ENCODE data around the gene SMYD4. TPM values are rescaled to one million over a fixed set of nuclear protein-coding genes. Genes with fewer than 3 reads are reported as not detected.
A peak's percentile ranks its signal among the peaks of the same experiment; 100 is the strongest.
"Not testable (repeated sequence)": the region's sequence is repeated elsewhere in the genome, so short reads cannot be mapped to it uniquely, and the experiment has no call there.

Gene SMYD4
- total and polyA plus RNA-seq, 9 of the 15 experiments (the other 6 are each of a cell fraction or from before 2014, with no cell fraction given), result 1.3 to 10.2 (median 6.7) TPM

DNA sequence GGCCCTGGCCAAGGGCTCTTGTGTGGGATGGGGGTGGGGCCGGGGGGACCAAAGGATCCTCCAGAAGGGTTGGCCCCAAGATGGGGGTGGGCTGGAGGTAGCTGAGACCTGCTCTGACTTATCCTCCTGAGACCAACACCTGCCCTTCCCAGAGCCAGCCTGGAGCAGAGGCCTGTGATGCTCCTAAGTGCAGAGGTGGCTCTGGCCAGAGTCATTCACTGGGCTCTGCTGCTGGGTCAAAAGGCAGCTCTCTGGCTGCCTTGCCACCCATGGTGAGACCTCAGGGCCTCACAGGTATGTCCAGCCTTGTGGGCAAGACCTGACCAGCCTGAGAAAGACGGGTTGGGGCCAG lies 86.6 kb downstream of the SMYD4 start (continued):
- TF ChIP-seq ZNF398 (CRISPR knock-in tag; IDR thresholded peaks at IDR 0.05), result no peak
- no peak for TF ChIP-seq PCBP2 (IDR thresholded peaks at IDR 0.05; ENCODE audit: low read depth, low read length, poor library complexity, severe bottlenecking)
- TF ChIP-seq RNF2 (IDR thresholded peaks at IDR 0.05), result no peak
- no peak for TF ChIP-seq STAT5B (CRISPR knock-in tag; IDR thresholded peaks at IDR 0.05)

DNA sequence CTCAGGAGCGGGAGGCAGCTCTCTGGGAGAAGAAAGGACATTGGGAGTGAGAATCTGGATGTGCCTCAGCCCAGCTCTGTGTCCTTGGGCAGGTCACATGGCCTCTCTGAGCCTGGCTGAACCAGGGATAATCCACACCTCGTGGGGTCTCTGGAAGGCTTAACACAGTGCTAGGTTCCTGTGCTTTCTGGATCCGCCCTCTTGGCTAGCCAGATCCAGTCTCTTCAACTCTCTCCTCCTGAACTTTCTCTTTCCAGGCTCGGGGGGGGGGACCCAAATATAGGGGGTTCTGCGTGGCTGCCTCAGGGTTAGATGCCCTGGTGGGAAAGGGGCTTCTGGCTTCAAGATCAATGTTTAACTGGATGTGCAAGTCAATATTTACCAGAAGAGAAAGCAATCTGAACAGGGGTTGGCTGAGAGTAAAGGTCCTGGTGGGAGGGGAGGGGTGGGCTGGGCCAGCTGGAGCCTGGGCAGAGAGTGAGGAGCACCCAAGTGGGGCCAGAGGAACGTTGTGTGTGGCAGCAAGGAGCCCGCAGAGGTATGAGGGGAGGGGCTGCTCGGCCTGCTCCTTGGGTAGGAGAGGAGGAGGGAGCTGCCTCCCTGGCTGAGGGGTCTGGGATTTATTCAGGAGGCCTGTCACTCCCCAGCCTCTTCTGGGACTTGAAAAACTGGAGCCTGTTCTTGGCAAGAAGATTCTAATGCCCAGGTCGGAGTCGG lies 87.2 kb downstream of the SMYD4 start, which contains the start of gene SERPINF2:
Gene SERPINF2 (plus strand): TSS at position 501 of the 717 bp plus-strand sequence. CDS start 2,125 bp downstream, outside the sequence.
- no peak within 1 kb of the TSS for H3K4me2 ChIP-seq (ENCODE audit: insufficient read depth, low read length)
- H3K4me1 ChIP-seq (replicated peaks in 1 of 2; ENCODE audit: control insufficient read depth in 2 of 2, insufficient read depth in 2 of 2, low read length in 2 of 2), result peaks cover 0 to 25% of the 10 kb centered on the region in 2 experiments; a peak in 2 of 5 replicates
- in situ Hi-C loops (cut with MboI) (no loop called here), intact Hi-C loops (cut with micrococcal nuclease) (no loop called here)
- H3K9me3 ChIP-seq (replicated peaks; ENCODE audit: control insufficient read depth, insufficient read depth, low read depth, low read length), result no peaks in the 10 kb centered on the region
- 0% methylated on average over 7 of the region's 10 CpGs for WGBS (ENCODE audit: insufficient coverage, low coverage, missing lambda C conversion rate)
- peaks cover 5 to 12% of the 10 kb centered on the region in 2 experiments; a peak in 4 of 5 replicates for H3K27me3 ChIP-seq (ENCODE audit: control insufficient read depth in 2 of 2, insufficient read depth in 2 of 2, low read length in 2 of 2)
- POLR2A ChIA-PET, result interaction anchor here (0.9 kb wide), 1 partner anchor 10 kb away, joined by 3 read pairs; no protein-coding TSS in a partner anchor
- no peaks in the 10 kb centered on the region for H3K79me2 ChIP-seq (ENCODE audit: control insufficient read depth, insufficient read depth, low read length)
- H2AFZ ChIP-seq (ENCODE audit: low read depth, low read length), result no peak within 1 kb of the TSS
- 0 out of 4 replicates have a peak within 1 kb of the TSS, but pooled peaks of 1 of the 2 experiments have one; percentile 17 for H3K9ac ChIP-seq (ENCODE audit: insufficient read depth in 1 of 2, low read depth in 2 of 2, low read length in 2 of 2)
- ATAC-seq (no peak), DNase-seq (ENCODE audit: extremely low read depth in 1 of 4, low spot score in 3 of 4) (no peak), FAIRE-seq (no peak)
- TF ChIP-seq FOS (IDR thresholded peaks at IDR 0.05; ENCODE audit: extremely low read depth, insufficient read length), result no peak
- no peak for TF ChIP-seq KAT2B (IDR thresholded peaks at IDR 0.05; ENCODE audit: low read depth, low read length)
- no TSS peak for BruUV-seq (replicated peaks)
- H4K20me1 ChIP-seq (replicated peaks; ENCODE audit: control insufficient read depth, insufficient read depth, low read length), result no peaks in the 10 kb centered on the region
- H3K4me3 ChIP-seq, result no peak within 1 kb of the TSS
- H3K36me3 ChIP-seq (ENCODE audit: control insufficient read depth, insufficient read depth, low read length), result peaks cover 2% of the 10 kb centered on the region; the same call in 1 of the 3 replicates
- CTCF ChIA-PET (ENCODE audit: low intra/inter-chr PET ratio), result no interaction called here
- no peak within 1 kb of the TSS for H3K27ac ChIP-seq (ENCODE audit: extremely low read depth, low read depth, low read length)
- no peaks in the 10 kb centered on the region for H3K9me1 ChIP-seq (ENCODE audit: control insufficient read depth, insufficient read depth, low read length)

- peaks cover 2 to 29% of the 10 kb centered on the region in 2 experiments for H3K4me1 ChIP-seq (replicated peaks in 1 of 2; ENCODE audit: control insufficient read depth in 2 of 2, insufficient read depth in 2 of 2, low read length in 2 of 2)
- BruUV-seq (replicated peaks); H3K79me2 ChIP-seq (ENCODE audit: control insufficient read depth, insufficient read depth, low read length); H3K9me1 ChIP-seq (ENCODE audit: control insufficient read depth, insufficient read depth, low read length); CTCF ChIA-PET (ENCODE audit: low intra/inter-chr PET ratio); in situ Hi-C loops (cut with MboI); ATAC-seq; H3K9me3 ChIP-seq (replicated peaks; ENCODE audit: control insufficient read depth, insufficient read depth, low read depth, low read length); DNase-seq (ENCODE audit: extremely low read depth in 1 of 4, low spot score in 3 of 4); H3K27ac ChIP-seq (ENCODE audit: extremely low read depth, low read depth, low read length); H3K4me3 ChIP-seq; H3K36me3 ChIP-seq (ENCODE audit: control insufficient read depth, insufficient read depth, low read length); H2AFZ ChIP-seq (ENCODE audit: low read depth, low read length); H4K20me1 ChIP-seq (replicated peaks; ENCODE audit: control insufficient read depth, insufficient read depth, low read length); intact Hi-C loops (cut with micrococcal nuclease); FAIRE-seq; POLR2A ChIA-PET; H3K4me2 ChIP-seq (ENCODE audit: insufficient read depth, low read length): not testable (repeated sequence)
- H3K9ac ChIP-seq (ENCODE audit: insufficient read depth in 1 of 2, low read depth in 2 of 2, low read length in 2 of 2), result 0 out of 4 replicates have a peak overlapping the region, but pooled peaks of 1 of the 2 experiments have one; percentile 17
- WGBS (ENCODE audit: insufficient coverage, low coverage, missing lambda C conversion rate), result 2% methylated on average over 4 of the region's 7 CpGs
- H3K27me3 ChIP-seq (ENCODE audit: control insufficient read depth in 2 of 2, insufficient read depth in 2 of 2, low read length in 2 of 2), result peaks cover 5 to 12% of the 10 kb centered on the region in 2 experiments; a peak in 4 of 5 replicates
Measured at GRCh38 chr17:1741899-1742298, 87.8 kb downstream of the SMYD4 start.

Data from K562 (cell line).